Measurements from ENCODE around the gene LRRC49.
"Not testable (repeated sequence)": the region's sequence is repeated elsewhere in the genome, so short reads cannot be mapped to it uniquely, and the experiment has no call there.

LRRC49 gene

DNA sequence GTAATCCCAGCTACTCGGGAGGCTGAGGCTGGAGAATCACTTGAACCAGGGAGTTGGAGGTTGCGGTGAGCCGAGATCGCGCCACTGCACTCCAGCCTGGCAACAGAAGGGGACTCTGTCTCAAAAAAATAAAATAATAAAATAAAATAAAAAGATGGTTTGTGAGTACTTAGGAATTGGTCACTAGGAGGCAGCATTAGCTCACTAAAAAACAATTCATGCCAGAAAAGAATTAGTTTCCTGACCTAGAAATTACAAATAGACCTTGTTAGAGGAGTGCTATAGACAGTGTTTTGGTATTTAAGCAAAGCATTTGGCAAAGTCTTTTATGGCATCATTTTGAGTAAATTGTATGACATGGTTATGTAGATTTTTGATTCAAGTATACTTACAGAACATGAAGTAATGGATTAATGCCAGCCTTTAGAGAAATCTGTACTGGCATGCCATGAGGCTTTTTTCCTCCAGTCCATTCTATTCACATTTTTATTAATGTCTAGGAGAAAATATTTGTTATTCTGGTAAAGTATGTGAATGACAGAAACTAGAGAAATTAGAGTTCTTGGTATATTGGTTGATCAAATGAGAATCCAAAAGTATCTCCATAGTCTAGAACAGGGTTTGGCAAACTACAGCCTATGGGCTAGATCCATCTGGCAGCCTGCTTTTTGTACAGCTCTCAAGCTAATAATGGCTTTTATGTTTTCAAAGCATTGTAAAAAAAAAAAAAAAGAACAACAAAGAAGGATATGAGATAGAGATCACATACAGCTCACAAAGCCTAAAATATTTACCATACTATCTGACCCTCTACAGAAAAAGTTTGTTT, 81.6 kb downstream of the LRRC49 start:
- DNase-seq (ENCODE audit: low read depth in 2 of 2), result no peak

DNA sequence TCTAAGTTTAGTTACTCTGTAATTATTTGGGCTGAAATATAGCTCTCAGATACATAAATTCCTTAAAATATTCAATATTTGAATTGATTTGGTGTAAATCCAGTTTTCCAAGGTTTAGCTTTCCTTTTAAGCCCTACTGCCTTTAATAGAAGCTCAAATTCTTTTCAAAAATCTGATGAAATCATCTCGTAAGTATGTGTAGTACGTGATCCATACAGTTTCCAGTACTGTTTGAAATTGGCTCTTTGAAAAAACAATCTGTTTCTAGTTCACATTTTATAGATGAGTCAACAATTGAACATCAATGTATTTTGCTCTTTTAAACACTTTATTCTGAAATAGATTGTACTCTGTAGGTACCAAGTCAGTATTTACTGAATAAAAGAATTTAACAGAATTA, 84.2 kb downstream of the LRRC49 start:
- DNase-seq (ENCODE audit: low read depth in 2 of 2), result no peak

DNA sequence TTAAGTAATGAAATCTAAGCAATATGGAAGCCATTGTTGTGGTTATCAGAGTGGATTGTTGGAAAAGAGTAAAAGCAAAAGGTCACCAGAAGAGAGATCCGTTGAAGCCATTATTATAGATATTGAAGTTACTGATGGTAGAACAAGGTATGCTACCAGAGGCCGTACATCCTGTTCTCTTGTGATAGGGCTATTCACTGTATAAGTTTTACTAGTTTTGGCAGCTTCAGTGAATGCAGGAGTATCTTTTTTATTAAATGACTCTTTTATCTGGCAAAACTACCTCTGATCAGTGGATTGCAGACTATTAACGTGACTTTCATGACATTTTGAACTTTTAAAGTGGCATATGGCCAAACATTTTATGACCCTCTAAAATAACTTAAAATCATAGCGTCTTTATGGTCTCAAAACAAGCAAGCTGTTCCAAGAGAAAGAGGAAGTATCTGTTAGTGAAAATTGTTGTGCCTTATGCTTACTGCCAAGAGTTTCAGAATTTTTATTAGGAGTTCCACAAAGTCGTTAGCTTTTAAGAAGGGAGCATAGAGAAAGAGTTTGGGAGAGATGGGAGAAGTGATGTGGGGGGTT, 102.9 kb downstream of the LRRC49 start:
- no peak for DNase-seq (ENCODE audit: low read depth in 2 of 2)

DNA sequence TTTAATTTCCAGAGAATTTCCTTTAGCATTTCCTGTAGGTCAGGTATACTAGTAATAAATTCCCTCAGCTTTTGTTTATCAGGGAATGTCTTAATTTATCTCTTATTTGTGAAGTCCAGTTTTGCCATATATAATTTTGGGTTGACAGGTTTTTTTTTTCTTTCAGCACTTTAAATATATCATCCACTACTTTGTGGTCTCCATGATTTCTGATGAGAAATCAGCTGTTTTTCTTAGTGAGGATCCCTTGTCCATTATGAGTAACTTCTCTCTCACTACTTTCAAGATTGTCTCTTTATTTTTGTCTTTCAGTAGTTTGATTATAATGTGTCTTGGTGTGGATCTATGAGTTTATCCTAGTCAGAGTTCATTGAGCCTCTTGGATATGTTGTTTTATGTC, 105.7 kb downstream of the LRRC49 start:
- DNase-seq (ENCODE audit: low read depth in 2 of 2), result no peak

DNA sequence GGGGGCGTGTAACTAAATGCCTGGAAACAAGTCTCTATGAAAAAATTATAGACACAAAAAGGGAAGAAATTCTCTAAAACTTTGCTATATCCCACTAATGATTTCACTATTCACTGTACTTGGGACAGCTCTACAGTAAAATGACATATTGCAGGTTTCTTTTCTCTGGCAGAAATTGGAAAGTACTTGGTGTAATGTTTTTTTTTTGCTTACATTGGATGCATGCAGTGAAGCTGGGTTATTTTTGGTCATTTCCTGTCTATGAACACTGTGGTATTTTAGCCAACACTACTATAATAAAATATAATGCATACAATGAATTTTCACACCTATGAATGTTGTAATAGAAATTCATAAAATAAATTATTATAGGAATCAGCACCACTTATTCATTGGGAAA, 109.7 kb downstream of the LRRC49 start:
- no peak for DNase-seq (ENCODE audit: low read depth in 2 of 2)

DNA sequence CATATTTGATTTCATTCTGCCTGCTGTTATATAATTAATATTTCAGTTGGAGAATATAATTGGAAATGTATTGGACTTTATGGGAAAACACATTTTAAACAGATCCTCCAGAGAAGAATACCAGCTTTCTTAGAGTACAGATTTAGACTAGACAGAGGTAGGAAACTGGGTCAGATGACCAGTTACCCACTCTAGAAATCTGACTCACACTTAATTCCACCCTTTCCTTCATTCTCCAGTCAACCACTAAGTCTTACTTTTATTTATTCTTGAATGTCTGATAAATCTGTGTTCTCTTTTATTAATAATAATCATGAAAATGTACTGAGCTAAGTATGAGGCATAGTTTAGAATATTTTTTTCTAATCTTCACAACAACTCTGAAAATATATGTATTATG, 110.7 kb downstream of the LRRC49 start:
- DNase-seq (ENCODE audit: low read depth in 2 of 2), result no peak

DNA sequence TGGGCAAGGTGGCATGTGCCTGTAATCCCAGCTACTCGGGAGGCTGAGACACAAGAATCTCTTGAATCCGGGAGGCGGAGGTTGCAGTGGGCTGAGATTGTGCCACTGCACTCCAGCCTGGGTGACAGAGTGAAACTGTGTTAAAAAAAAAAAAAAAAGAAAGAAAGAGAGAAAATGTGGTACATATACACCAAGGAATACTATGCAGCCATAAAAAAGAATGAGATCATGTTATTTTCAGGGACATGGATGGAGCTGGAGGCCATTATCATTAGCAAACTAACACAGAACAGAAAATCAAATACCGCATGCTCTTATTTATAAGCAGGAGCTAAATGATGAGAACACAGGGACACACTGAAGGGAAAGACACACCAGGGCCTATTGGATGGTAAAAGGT, 111.9 kb downstream of the LRRC49 start:
- DNase-seq (ENCODE audit: low read depth in 2 of 2), result not testable (repeated sequence)

DNA sequence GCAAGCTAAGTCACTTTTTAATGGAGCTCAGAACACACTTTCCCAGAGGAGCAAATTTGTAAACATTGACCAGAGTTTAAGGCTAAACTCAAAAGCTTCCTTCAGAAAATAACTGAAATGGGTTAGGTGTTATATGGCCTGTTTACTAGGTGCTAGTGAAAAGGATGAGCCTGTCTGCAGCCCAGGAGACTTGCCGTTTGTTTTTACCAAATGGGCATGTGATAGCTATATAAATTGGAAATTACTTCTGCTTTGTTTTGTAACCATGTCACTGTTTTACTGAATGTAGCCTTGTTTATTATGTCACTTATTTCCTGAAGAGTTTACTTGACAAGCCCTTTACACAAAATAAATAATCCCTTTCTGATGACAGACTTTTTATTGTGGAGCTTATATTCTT, 113.3 kb downstream of the LRRC49 start:
- no peak for DNase-seq (ENCODE audit: low read depth in 2 of 2)

DNA sequence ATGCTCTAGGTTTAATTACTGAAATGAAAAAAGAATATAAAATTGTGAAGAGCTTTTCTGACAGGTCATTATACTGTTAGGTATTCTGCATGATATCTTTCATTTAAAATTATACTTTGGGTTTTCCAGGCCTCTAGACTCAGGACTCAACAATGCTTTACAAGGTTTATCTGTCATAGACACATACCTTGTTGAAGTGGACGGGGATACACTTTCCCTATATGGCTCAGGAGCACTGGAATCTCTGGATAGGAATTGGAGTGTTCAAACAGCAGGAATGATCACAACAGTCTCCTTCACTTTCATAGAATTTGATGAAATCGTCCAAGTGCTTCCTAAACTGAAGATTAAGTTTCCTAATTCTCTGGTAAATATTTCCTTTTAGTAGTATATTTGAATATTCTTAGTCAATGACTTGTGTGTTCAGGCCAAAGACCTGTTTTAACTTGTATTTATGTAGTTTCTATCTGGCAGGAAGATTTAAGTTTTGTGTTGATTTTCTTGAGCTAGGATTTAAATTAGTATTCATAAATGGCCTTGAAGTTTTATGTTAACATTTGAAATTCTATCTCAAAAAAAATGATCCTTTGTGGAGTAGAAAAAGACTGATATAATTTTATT, 115.7 kb downstream of the LRRC49 start:
- DNase-seq (ENCODE audit: low read depth in 2 of 2), result no peak

DNA sequence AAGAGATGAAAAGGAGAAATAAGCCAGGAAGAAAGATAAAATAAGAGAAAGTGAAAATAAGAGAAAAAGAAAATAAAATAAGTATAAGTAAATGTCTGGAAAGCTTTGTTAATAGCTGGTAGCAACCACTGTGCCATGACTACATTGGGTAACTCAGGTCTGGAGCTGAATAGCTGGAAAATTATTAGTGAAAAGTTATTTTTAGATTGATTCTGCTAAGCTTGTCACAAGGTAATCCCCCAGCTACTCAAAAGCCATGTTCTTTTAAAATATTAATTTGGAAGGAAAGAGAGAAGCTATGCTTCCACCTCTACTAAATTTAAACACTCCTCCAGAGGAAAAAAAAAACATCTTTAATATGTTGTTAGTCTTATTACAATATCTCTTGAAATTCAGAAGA, 117.8 kb downstream of the LRRC49 start:
- DNase-seq (ENCODE audit: low read depth in 2 of 2), result no peak

DNA sequence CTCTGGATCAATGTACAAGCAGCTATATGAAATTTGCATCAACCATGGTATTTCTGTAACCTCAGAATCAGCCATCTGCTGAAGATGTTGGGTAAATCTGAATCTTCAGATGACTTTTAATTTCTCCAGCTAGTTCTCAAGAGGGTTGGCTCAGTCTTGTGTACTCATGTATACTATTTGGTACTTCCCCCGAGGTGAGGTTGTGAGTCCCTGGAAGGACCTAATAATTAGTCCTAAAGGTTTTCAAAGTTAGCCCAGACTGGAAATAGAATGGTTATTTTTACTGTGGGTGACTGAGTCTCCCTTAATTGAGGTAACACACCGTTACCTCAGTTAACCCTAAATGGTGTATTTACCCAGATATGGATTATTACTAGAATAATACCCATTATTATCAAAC, 118.4 kb downstream of the LRRC49 start:
- DNase-seq (ENCODE audit: low read depth in 2 of 2), result no peak

DNA sequence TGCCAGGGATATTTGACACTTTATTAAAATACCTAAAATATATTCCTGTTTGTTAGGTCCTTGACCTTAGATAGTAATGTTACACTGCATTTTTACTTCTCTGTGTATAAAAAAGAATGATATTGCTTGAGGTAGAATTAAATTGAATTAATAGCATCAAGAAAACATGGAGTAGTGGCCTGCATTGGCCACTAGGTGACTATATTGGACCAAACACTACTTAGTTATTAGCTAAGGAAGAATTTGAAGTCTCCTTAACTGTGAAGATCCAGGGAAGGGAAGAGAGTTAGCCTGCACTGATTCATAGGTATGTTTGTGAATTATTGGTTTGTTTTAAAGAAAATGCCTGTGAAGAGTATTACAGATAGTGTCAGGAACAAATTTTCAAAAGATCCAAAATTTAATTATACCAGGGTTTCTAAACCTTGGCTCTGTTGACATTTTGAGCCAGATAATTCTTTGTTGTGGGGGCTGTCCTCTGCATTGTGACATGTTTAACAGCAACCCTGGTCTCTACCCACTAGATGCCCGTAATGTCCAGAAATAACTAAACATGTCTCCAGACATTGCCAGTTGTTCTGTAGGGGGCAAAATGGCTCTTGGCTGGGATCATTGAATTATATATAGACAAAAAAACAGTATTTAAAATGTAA, 119.0 kb downstream of the LRRC49 start:
- DNase-seq (ENCODE audit: low read depth in 2 of 2), result no peak

DNA sequence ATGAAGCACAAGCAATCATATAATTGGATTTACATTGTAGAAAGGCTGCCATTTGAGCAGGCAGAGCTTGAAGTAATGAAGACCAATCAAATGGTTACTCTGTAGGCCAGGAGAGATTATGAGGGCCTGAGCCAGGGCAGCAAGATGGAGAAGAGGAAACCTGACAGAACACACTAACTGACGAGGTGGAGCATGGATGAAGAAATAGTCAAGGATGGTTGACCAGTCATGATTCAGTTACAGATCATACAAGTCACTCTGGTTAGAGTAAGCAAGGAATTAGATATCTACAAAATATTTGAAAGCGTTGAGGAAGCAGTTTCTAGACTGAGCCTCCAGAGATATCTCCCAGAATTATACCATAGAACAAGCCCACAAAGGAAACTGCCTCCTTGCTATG, 120.8 kb downstream of the LRRC49 start:
- DNase-seq (ENCODE audit: low read depth in 2 of 2), result no peak

DNA sequence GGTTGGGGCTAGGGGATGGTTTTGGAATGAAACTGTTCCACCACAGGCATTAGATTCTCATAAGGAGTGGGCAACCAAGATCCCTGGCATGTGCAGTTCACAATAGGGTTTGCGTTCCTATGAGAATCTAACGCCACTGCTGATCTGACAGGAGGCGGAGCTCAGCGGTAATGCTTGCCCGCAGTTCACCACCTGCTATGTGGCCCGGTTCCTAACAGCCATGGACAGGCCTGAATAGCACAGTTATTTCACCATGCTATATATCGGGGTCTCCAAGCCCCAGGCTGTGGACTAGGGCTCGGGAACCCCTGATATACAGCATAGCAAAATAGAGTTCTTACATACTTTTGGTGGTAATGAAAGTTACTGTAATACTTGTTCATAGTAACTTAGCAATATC, 122.7 kb downstream of the LRRC49 start:
- DNase-seq (ENCODE audit: low read depth in 2 of 2), result no peak

DNA sequence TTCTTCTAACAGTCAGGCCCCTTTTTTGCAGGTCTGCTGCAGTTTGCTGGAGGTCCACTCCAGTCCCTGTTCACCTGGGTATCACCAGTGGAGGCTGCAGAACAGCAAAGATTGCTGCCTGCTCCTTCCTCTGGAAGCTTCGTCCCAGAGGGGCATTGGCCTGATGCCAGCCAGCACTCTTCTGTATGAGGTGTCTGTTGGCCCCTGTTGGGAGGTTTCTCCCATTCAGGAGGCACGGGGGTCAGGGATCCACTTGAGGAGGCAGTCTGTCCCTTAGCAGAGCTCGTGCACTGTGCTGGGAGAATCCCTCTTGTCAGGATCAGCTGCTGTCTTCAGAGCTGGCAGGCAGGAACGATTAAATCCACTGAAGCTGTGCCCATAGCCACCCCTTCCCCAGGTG, 138.6 kb downstream of the LRRC49 start:
- DNase-seq (ENCODE audit: low read depth in 2 of 2), result not testable (repeated sequence)

DNA sequence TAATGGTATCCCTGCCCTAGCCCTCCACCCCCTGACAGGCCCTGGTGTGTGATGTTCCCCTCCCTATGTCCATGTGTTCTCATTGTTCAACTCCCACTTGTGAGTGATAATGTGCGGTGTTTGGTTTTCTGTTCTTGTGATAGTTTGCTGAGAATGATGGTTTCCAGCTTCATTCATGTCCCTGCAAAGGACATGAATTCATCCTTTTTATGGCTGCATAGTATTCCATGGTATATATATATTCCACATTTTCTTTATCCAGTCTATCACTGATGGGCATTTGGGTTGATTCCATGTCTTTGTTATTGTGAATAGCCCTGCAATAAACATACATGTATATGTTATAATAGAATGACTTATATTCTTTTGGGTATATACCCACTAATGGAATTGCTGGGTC, 142.9 kb downstream of the LRRC49 start:
- not testable (repeated sequence) for DNase-seq (ENCODE audit: low read depth in 2 of 2)

DNA sequence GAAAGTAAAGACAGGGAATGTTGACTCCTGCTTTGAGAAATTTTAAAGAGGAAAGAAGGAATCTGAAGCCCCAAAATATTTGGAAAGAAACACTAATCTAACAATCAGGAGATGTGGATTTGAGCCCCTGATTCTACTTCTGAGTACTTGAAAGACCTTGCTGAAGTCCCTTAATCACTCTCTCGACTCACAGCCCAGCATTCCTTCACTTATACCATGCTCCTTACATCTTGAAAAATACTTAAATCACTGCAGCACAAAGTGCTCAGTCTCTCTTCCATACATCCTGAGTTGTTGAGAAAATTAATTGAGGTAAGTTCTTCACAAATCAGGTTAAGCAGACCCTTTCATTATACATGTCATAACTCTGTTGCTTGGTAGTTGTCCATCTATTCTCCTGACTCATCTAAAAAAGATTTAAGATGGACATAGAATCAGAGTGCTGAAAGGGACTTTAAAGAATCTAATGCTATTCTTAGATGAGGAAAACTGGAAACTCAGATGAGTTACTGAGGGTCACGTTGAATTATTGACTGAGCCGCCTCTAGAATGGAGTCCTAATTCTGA, 149.8 kb downstream of the LRRC49 start:
- DNase-seq (ENCODE audit: low read depth in 2 of 2), result no peak

DNA sequence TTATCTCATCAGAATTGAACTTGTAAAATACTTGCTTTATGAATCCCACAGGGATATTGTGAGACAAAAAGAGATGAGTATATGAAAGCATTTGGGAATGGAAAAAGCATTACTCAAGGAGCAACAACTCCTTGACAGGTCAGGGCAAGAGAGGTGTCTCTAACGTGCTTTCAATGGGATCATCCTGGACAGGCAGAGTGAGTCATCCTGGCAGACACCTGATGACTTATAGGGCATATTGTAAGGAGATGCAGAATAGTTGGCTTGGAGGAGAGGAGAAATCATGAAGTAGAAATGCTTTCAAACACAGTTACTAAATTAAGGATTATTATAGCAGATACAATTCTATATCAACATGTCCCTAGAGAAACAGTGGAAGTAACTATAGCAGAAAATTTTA, 150.7 kb downstream of the LRRC49 start:
- DNase-seq (ENCODE audit: low read depth in 2 of 2), result no peak

DNA sequence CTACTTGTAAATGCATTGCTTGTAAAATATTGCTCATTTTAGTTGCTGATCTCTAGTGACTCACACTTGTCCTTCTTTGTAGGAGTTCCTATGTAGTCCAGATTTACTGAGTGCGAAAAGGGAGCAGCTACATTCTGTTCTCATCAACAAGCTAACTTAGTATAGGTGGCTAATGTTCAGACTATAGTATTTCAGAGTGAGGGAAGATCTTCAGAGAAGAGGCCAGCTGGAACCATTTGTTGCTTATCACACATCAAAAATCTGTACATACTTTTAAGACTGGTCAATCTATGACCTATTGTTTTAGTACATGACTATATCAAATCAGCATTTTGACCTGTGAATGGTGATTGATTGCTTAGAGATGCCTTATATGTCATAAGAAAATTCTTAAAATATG, 151.4 kb downstream of the LRRC49 start:
- no peak for DNase-seq (ENCODE audit: low read depth in 2 of 2)

DNA sequence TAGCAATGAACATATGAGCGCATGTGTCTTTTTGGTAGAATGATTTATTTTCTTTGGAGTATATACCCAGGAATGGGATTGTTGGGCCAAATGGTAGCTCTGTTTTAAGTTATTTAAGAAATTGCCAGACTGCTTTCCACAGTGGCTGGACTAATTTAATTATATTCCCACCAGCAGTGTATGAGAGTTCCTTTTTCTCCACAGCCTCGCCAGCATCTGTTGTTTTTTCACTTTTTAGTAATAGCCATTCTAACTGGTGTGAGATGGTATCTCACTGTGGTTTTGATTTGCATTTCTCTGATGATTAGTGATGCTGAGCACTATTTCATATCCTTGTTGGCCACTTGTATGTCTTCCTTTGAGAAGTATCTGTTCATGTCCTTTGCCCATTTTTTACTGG, 153.5 kb downstream of the LRRC49 start:
- DNase-seq (ENCODE audit: low read depth in 2 of 2), result not testable (repeated sequence)

DNA sequence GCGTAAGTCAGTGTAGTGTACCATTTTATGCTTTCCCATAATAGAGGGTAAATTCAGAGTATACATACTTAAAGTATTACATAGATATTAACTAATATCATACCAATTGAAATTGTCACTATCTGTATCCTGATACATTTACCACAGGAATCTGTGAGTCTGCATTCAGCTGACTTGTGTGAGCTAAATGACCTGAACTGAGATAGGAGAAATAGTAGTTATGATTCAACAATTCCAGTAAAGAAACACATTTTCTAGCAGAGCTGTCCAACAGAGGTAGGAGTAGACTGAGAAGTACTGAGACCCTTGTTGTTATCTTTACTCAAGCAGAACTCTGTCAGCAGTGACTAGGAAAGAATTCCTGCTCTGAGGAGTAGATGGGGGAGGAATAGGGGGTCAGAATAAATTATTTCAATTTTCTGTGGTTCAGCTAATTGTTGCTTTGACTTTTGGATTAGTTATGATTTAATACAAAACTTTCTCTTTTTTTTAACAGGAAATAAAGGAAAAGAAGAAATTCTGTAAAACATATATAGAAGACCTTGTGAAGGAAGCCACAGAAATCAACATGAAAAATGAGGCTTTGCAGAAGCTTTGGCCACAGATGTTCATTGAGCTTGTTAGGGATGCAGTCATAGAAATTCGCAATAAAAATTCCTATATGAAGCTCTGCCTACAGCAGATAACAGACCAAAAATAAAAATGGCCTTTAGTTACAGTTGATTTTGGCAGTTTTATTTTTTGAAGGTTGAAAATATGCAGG, 156.5 kb downstream of the LRRC49 start:
- DNase-seq (ENCODE audit: low read depth in 2 of 2), result no peak
